Neural crest cell (in vitro differentiated cells): ENCODE data around the gene STIM2. TPM values are rescaled to one million over a fixed set of nuclear protein-coding genes. Genes with fewer than 3 reads are reported as not detected.

Experiments used
- DNase-seq: peaks from one replicate; pipeline ENCODE4 v3.0.0; 2021; ENCODE audit warnings: low read depth, mixed read lengths, low spot score
- H3K27ac Mint-ChIP-seq: one replicate; pipeline ENCODE4 v1.8.0; 2021; ENCODE audit warnings: mild to moderate bottlenecking, mixed read lengths; ENCODE audit not compliant: unreplicated experiment
- H3K27me3 Mint-ChIP-seq: 2 replicates; pipeline ENCODE4 v1.8.0; 2021; ENCODE audit warnings: low read depth, mild to moderate bottlenecking, mixed read lengths
- H3K36me3 Mint-ChIP-seq: 2 replicates; pipeline ENCODE4 v1.8.0; 2021; ENCODE audit warnings: low read depth, mild to moderate bottlenecking, mixed read lengths
- H3K4me1 Mint-ChIP-seq: 2 replicates; pipeline ENCODE4 v1.8.0; 2021; ENCODE audit warnings: mixed read lengths
- H3K4me3 Mint-ChIP-seq: one replicate; pipeline ENCODE4 v1.8.0; 2021; ENCODE audit warnings: mild to moderate bottlenecking, mixed read lengths
- H3K9me3 Mint-ChIP-seq: 2 replicates; pipeline ENCODE4 v1.8.0; 2021; ENCODE audit warnings: mixed read lengths
- total RNA-seq: library from RNA; stranded (reverse); gene quantifications from 2 replicates; pipeline ENCODE4 v1.2.1, GENCODE V29; 2021
- TF ChIP-seq, protein P1 (sequence below): fragments of 200-600 bp; sonication (generic); conservative IDR thresholded peaks from 2 replicates; pipeline ENCODE4 v1.5.0; 2021; ENCODE audit warnings: antibody characterized with exemption, mild to moderate bottlenecking

The STIM2 gene
- total RNA-seq, 1 donor from 2014 or later, result 30.5 TPM

DNA sequence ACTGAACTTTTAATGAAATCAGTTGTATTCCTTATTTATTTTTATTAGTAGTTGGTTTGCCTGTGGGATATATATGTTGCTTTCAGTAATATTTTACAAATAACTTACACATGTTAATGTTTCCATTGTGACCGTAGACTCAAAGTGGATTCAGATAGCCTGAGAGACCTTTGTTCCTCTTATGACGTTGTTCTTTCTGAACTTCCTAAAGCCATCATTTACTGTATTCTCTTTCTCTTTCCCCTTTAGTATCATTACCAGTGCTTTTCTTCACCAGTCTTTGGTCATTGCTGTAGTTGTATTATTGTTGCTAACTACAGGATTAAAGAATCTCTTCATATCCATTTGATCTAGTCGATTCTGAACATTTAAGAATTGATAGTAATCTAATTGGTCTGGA, 4.3 kb downstream of the STIM2 start:
- no peak overlapping the region for H3K4me3 Mint-ChIP-seq
- TF ChIP-seq, protein P1, sequence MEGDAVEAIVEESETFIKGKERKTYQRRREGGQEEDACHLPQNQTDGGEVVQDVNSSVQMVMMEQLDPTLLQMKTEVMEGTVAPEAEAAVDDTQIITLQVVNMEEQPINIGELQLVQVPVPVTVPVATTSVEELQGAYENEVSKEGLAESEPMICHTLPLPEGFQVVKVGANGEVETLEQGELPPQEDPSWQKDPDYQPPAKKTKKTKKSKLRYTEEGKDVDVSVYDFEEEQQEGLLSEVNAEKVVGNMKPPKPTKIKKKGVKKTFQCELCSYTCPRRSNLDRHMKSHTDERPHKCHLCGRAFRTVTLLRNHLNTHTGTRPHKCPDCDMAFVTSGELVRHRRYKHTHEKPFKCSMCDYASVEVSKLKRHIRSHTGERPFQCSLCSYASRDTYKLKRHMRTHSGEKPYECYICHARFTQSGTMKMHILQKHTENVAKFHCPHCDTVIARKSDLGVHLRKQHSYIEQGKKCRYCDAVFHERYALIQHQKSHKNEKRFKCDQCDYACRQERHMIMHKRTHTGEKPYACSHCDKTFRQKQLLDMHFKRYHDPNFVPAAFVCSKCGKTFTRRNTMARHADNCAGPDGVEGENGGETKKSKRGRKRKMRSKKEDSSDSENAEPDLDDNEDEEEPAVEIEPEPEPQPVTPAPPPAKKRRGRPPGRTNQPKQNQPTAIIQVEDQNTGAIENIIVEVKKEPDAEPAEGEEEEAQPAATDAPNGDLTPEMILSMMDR, result no peak
- no peak for DNase-seq
- peaks cover 40% of the 10 kb centered on the region for H3K4me1 Mint-ChIP-seq
- H3K9me3 Mint-ChIP-seq, result no peaks in the 10 kb centered on the region
- no peaks in the 10 kb centered on the region for H3K36me3 Mint-ChIP-seq
- no peak overlapping the region for H3K27ac Mint-ChIP-seq
- H3K27me3 Mint-ChIP-seq, result no peaks in the 10 kb centered on the region

DNA sequence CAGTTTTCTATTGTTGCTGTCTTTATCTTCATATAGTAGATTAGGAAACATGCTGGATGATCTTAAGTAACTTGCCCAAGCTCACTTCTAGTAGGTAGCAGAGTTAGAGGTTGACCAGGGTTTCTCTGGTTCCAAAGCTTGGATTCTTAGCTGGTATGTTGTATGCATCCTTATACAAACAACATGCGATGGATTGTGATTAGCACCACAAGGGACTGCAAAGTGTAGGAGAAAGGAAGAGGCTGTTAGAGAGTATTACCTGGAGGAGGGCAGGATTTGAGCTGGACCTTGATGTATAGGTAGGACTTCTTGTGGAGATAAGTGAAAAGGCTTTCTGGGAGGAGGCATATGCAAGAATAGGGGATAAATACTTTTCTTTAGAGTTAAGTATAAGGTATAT, 5.6 kb downstream of the STIM2 start:
- Mint-ChIP-seq H3K27ac (no peak overlapping the region), H3K27me3 (no peaks in the 10 kb centered on the region), H3K36me3 (no peaks in the 10 kb centered on the region), H3K4me3 (no peak overlapping the region), H3K9me3 (no peaks in the 10 kb centered on the region), H3K4me1 (peaks cover 45% of the 10 kb centered on the region)
- no peak for DNase-seq
- TF ChIP-seq, protein P1, result no peak

DNA sequence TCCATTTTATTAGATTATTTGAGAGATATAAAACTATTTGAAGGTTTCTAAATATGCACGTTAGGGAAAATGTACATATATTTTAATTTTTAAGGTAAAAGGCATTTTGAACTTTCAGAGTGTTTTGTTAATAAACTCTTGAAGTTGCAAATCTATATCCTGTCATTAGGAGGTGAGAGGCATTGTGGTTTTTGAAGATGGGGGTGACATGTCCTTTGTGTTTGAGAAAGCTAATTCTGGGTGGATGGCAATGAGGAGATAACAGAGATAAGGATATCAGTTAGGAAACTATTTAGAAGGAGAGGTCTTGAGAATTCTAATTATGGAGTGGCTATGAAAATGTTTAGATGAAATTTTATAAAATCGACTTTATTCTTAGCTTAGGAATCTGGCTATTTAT, 6.1 kb downstream of the STIM2 start:
- Mint-ChIP-seq H3K27me3 (no peaks in the 10 kb centered on the region), H3K27ac (no peak overlapping the region), H3K4me3 (no peak overlapping the region), H3K36me3 (no peaks in the 10 kb centered on the region), H3K4me1 (peaks cover 48% of the 10 kb centered on the region), H3K9me3 (no peaks in the 10 kb centered on the region)
- TF ChIP-seq, protein P1, result no peak
- no peak for DNase-seq

DNA sequence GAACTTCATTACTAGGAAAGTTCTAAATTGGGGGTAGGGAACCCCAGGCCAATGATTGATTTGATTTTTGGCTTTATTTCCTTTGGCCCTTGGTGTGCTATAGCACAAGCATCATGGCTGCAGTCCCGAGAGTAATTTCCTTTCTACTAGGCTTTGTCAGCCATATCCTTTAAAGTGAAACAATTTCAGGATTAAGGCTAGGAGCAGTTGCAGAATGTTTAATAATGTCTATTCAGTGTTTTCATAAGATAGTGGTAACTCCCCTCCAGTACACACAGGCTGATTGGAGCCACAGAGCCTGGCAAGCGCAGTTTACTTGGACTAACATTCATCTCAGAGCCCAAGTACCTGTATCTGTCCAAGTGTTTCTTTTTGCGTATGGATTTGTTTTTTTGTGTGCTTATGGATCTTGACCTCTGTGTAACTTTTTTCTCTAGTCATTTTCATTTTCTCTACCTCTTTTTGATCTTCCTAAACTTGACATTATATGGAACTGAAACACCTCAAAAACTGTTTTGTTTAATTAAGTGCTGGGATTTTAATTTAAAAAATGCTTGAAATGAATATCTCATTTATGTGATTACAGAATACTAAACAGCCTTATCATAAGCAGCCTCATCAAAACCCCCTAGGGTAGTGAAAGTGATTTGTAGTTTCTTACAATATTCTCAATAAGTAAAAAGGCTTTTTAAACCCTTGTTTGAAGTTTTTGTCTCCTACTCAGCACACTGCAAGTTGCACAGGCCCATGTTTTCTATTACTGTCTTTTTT, 7.5 kb downstream of the STIM2 start:
- H3K36me3 Mint-ChIP-seq, result no peaks in the 10 kb centered on the region
- H3K9me3 Mint-ChIP-seq, result no peaks in the 10 kb centered on the region
- H3K27me3 Mint-ChIP-seq, result no peaks in the 10 kb centered on the region
- H3K27ac Mint-ChIP-seq, result no peak overlapping the region
- no peak for DNase-seq
- H3K4me3 Mint-ChIP-seq, result no peak overlapping the region
- peaks cover 44% of the 10 kb centered on the region for H3K4me1 Mint-ChIP-seq
- TF ChIP-seq, protein P1, result no peak

DNA sequence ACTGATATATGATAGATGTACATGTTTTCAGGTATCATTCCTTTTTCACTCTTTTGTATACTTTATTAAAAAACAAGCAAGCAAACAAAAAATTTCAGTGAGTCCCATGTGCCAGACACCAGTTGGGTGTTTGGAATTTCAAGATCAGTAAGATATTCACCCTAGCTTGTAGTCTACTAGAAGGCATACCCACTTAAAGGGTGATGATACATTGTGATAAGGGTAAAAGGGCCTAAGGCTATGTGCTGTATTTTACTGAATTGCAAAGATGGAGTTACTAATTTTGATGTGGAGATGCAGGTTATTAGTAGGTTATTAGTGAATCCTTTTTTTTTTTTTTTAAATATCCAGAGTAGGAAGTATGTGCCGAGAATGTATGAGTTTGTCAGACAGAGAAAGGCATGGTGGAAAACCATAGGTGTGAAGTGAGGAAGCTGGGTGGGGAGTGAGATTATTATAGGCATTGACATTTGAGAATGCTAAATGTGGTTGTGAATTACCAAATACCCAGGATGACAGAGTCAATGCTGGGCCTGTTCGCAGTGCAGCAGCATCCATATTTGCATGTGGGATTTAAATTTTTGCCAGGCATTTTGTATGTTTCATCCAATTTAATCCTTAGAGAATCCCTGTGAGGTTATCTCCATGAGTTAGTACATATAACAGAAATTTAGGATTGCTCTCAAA, 10.1 kb downstream of the STIM2 start:
- TF ChIP-seq, protein P1, result no peak
- no peaks in the 10 kb centered on the region for H3K36me3 Mint-ChIP-seq
- peaks cover 35% of the 10 kb centered on the region for H3K4me1 Mint-ChIP-seq
- no peaks in the 10 kb centered on the region for H3K9me3 Mint-ChIP-seq
- no peak overlapping the region for H3K4me3 Mint-ChIP-seq
- no peak overlapping the region for H3K27ac Mint-ChIP-seq
- DNase-seq, result no peak
- no peaks in the 10 kb centered on the region for H3K27me3 Mint-ChIP-seq
